GM23248 (cell line): ENCODE results near the gene TUBA1C. TPM values are rescaled to one million over a fixed set of nuclear protein-coding genes. Genes with fewer than 3 reads are reported as not detected.
A peak's percentile ranks its signal among the peaks of the same experiment; 100 is the strongest.
"Not testable (repeated sequence)": the region's sequence is repeated elsewhere in the genome, so short reads cannot be mapped to it uniquely, and the experiment has no call there.

Experiments
- DNase-seq: peaks from one replicate; pipeline ENCODE4 v3.0.0-alpha.2; 2015
- H2AFZ ChIP-seq: fragments of 200-600 bp; sonication (generic); 2 replicates; pipeline ENCODE4 v1.6.1; 2016; ENCODE audit warnings: antibody characterized with exemption
- H3F3A ChIP-seq: fragments of 200-600 bp; sonication (generic); 2 replicates; pipeline ENCODE4 v1.6.1; 2016; ENCODE audit warnings: mild to moderate bottlenecking, antibody characterized with exemption, mixed run types; ENCODE audit not compliant: insufficient read depth
- H3K27ac ChIP-seq: fragments of 200-600 bp; sonication (generic); 2 replicates; pipeline ENCODE4 v1.5.1; 2016; ENCODE audit warnings: mild to moderate bottlenecking
- H3K27me3 ChIP-seq: fragments of 200-600 bp; sonication (generic); replicated peaks from 2 replicates; pipeline ENCODE4 v1.6.1; 2016; ENCODE audit warnings: mild to moderate bottlenecking; ENCODE audit not compliant: insufficient read depth
- H3K36me3 ChIP-seq: fragments of 200-600 bp; sonication (generic); 2 replicates; pipeline ENCODE4 v1.6.1; 2016; ENCODE audit warnings: low read depth, mild to moderate bottlenecking
- H3K4me1 ChIP-seq: fragments of 200-600 bp; sonication (generic); 2 replicates; pipeline ENCODE4 v1.6.1; 2016; ENCODE audit warnings: mild to moderate bottlenecking; ENCODE audit not compliant: insufficient read depth
- H3K4me2 ChIP-seq: fragments of 200-600 bp; sonication (generic); one replicate; pipeline ENCODE4 v1.6.1; 2016; ENCODE audit warnings: mild to moderate bottlenecking; ENCODE audit not compliant: unreplicated experiment
- H3K4me3 ChIP-seq: fragments of 200-600 bp; sonication (generic); 2 replicates; pipeline ENCODE4 v1.5.1; 2016; ENCODE audit warnings: mild to moderate bottlenecking
- H3K79me2 ChIP-seq: fragments of 200-600 bp; sonication (generic); 2 replicates; pipeline ENCODE4 v1.6.1; 2016; ENCODE audit warnings: mild to moderate bottlenecking; ENCODE audit not compliant: insufficient read depth
- H3K9ac ChIP-seq: fragments of 200-600 bp; sonication (generic); 2 replicates; pipeline ENCODE4 v1.6.1; 2016; ENCODE audit warnings: mild to moderate bottlenecking
- H3K9me2 ChIP-seq: fragments of 200-600 bp; sonication (generic); 2 replicates; pipeline ENCODE4 v1.6.1; 2016; ENCODE audit warnings: mixed run types, mild to moderate bottlenecking, moderate library complexity; ENCODE audit not compliant: insufficient read depth
- H3K9me3 ChIP-seq: fragments of 200-600 bp; sonication (generic); one replicate; pipeline ENCODE4 v1.6.1; 2017; ENCODE audit warnings: low read depth
- H4K20me1 ChIP-seq: fragments of 200-600 bp; sonication (generic); 2 replicates; pipeline ENCODE4 v1.6.0; 2016; ENCODE audit not compliant: insufficient read depth
- EZH2 ChIP-seq: fragments of 200-600 bp; sonication (generic); IDR thresholded peaks from 2 replicates; pipeline ENCODE4 v1.6.1; 2018; ENCODE audit warnings: antibody characterized with exemption, mild to moderate bottlenecking; ENCODE audit not compliant: insufficient read depth, poor library complexity, severe bottlenecking
- EZH2phosphoT487 ChIP-seq: fragments of 200-600 bp; sonication (generic); IDR thresholded peaks from 2 replicates; pipeline ENCODE4 v1.6.1; 2018; ENCODE audit warnings: antibody characterized with exemption, moderate library complexity, mild to moderate bottlenecking, low read depth; ENCODE audit not compliant: insufficient read depth
- WGBS, 2 experiments: methylation state at CpG; one replicate each; pipeline ENCODE4 v1.1.6; 2015 to 2017; ENCODE audit warnings: low lambda C conversion rate in 2 of 2, low coverage in 1 of 2; ENCODE audit errors: missing lambda C conversion rate in 2 of 2; 5-methylcytosine and 5-hydroxymethylcytosine counted together
- in situ Hi-C: fragments of 300-500 bp; cut with MboI; formaldehyde crosslinking; loops from 2 replicates; pipeline ENCODE4 v1.15.0; 2020
- polyA plus RNA-seq: library from polyadenylated mRNA; unstranded; fragments of >200 nt; fragmentation: Nextera tagmentation; extraction: Ambion mirVana; gene quantifications from 2 replicates; pipeline ENCODE4 v1.2.1, GENCODE V29; 2016
- total RNA-seq: library from RNA; depleted of rRNA; stranded (reverse); fragments of >200 nt; shearing (Covaris generic); gene quantifications from 2 replicates; pipeline ENCODE4 v1.2.3, GENCODE V29; 2014

TUBA1C gene
- total and polyA plus RNA-seq, 2 experiments from 2014 or later = 301 to 473 TPM

- Histone ChIP-seq H3K9ac (no peak overlapping the region), H3K4me1 (no peaks in the 10 kb centered on the region), H3K27me3 (no peaks in the 10 kb centered on the region), H3K9me2 (no peaks in the 10 kb centered on the region), H3K4me2 (no peak overlapping the region), H3K4me3 (no peak overlapping the region), H3K36me3 (no peaks in the 10 kb centered on the region), H3F3A (peaks cover 15% of the 10 kb centered on the region), H4K20me1 (no peaks in the 10 kb centered on the region), H3K9me3 (no peaks in the 10 kb centered on the region), H3K79me2 (no peaks in the 10 kb centered on the region), H2AFZ (no peak overlapping the region), H3K27ac (no peak overlapping the region)
- 64 to 70% methylated on average over 7 of the region's 7 CpGs for WGBS, 2 experiments
- no peak for DNase-seq
- in situ Hi-C loops = no loop called here
- no peak for TF ChIP-seq EZH2phosphoT487
- no peak for TF ChIP-seq EZH2
Measured at GRCh38 chr12:49279706-49280159, 14.9 kb downstream of the TUBA1C start.

- H3K4me1 ChIP-seq, H3K36me3 ChIP-seq, H3K4me3 ChIP-seq, in situ Hi-C loops, H3K9ac ChIP-seq, H4K20me1 ChIP-seq, H2AFZ ChIP-seq, H3K9me2 ChIP-seq, H3K27ac ChIP-seq, H3K79me2 ChIP-seq, H3K27me3 ChIP-seq, H3K9me3 ChIP-seq, DNase-seq, H3F3A ChIP-seq, H3K4me2 ChIP-seq: not testable (repeated sequence)
- 85 to 86% methylated on average over 6 of the region's 6 CpGs for WGBS, 2 experiments
Measured at GRCh38 chr12:49280545-49280944, 15.7 kb downstream of the TUBA1C start.

GRCh38 chr12:49282302-49282701 lies 17.4 kb downstream of the TUBA1C start:
- H3K36me3 ChIP-seq = no peaks in the 10 kb centered on the region
- H3K9ac ChIP-seq = no peak overlapping the region
- no peak overlapping the region for H3K4me2 ChIP-seq
- no peaks in the 10 kb centered on the region for H3K9me2 ChIP-seq
- H3F3A ChIP-seq = no peaks in the 10 kb centered on the region
- no peak overlapping the region for H2AFZ ChIP-seq
- no peaks in the 10 kb centered on the region for H3K9me3 ChIP-seq
- no peaks in the 10 kb centered on the region for H3K27me3 ChIP-seq
- 96 to 97% methylated on average over 4 to 5 of the region's 5 CpGs for WGBS, 2 experiments
- TF ChIP-seq EZH2 (no peak), EZH2phosphoT487 (no peak)
- H3K4me1 ChIP-seq = no peaks in the 10 kb centered on the region
- H3K4me3 ChIP-seq = no peak overlapping the region
- DNase-seq = no peak
- H3K79me2 ChIP-seq = no peaks in the 10 kb centered on the region
- H3K27ac ChIP-seq = no peak overlapping the region
- no peaks in the 10 kb centered on the region for H4K20me1 ChIP-seq
- in situ Hi-C loops = no loop called here

- H3K9ac ChIP-seq, H4K20me1 ChIP-seq, H3K36me3 ChIP-seq, H3K27ac ChIP-seq, H3K79me2 ChIP-seq, H3F3A ChIP-seq, in situ Hi-C loops, H3K4me2 ChIP-seq, H3K4me3 ChIP-seq, H3K9me3 ChIP-seq, H3K27me3 ChIP-seq, H3K9me2 ChIP-seq, H2AFZ ChIP-seq, H3K4me1 ChIP-seq: not testable (repeated sequence)
- 67 to 76% methylated on average over 2 of the region's 6 CpGs for WGBS, 2 experiments
- DNase-seq = peak; percentile 62
Measured at GRCh38 chr12:49282740-49283375, 18.0 kb downstream of the TUBA1C start.
